TTC549 (cell line): ENCODE results near the gene SLC9A9.
"Not testable (repeated sequence)": the region's sequence is repeated elsewhere in the genome, so short reads cannot be mapped to it uniquely, and the experiment has no call there.

Experiments used
- FAIRE-seq: peaks from 2 replicates; lab custom pipeline; 2012; peaks lifted over from hg19 to GRCh38; lab: Jason Lieb, UNC

Gene SLC9A9

GRCh38 chr3:143847787-143848631 lies at the start of gene SLC9A9:
SLC9A9 (minus strand) TSS chr3:143848468; CDS start chr3:143848322, 146 bp downstream.
- FAIRE-seq, result no peak

GRCh38 chr3:143897576-143898295 lies 49.5 kb upstream of the SLC9A9 start:
- no peak for FAIRE-seq

GRCh38 chr3:143896486-143896885 lies 48.2 kb upstream of the SLC9A9 start:
- FAIRE-seq, result no peak

GRCh38 chr3:143895805-143896204 lies 47.5 kb upstream of the SLC9A9 start:
- peak; percentile 37 for FAIRE-seq

GRCh38 chr3:143888846-143889245 lies 40.6 kb upstream of the SLC9A9 start:
- FAIRE-seq, result no peak

GRCh38 chr3:143888166-143888565 lies 39.9 kb upstream of the SLC9A9 start:
- FAIRE-seq, result no peak

- FAIRE-seq, result no peak
Observed at GRCh38 chr3:143885780-143886427, 37.6 kb upstream of the SLC9A9 start.

- no peak for FAIRE-seq
Observed at GRCh38 chr3:143884861-143885260, 36.6 kb upstream of the SLC9A9 start.

GRCh38 chr3:143883151-143883550 lies 34.9 kb upstream of the SLC9A9 start:
- FAIRE-seq, result no peak

GRCh38 chr3:143881095-143881494 lies 32.8 kb upstream of the SLC9A9 start:
- no peak for FAIRE-seq

GRCh38 chr3:143875546-143875945 lies 27.3 kb upstream of the SLC9A9 start:
- FAIRE-seq, result no peak

- not testable (repeated sequence) for FAIRE-seq
Observed at GRCh38 chr3:143873553-143873952, 25.3 kb upstream of the SLC9A9 start.

GRCh38 chr3:143865302-143865701 lies 17.0 kb upstream of the SLC9A9 start:
- FAIRE-seq, result no peak

GRCh38 chr3:143859465-143860203 lies 11.4 kb upstream of the SLC9A9 start:
- FAIRE-seq, result no peak

- no peak for FAIRE-seq
Observed at GRCh38 chr3:143856252-143856970, 8.1 kb upstream of the SLC9A9 start.

GRCh38 chr3:143855183-143855582 lies 6.9 kb upstream of the SLC9A9 start:
- FAIRE-seq, result no peak

GRCh38 chr3:143851331-143852017 lies 3.2 kb upstream of the SLC9A9 start:
- FAIRE-seq, result no peak

- FAIRE-seq, result no peak
Observed at GRCh38 chr3:143850877-143851276, 2.6 kb upstream of the SLC9A9 start.

GRCh38 chr3:143849854-143850549 lies 1.7 kb upstream of the SLC9A9 start:
- no peak for FAIRE-seq

GRCh38 chr3:143848704-143849103 lies 436 bp upstream of the SLC9A9 start:
- FAIRE-seq, result no peak
